Activated T-helper 2 cell treated with anti-CD3 and anti-CD28 coated beads, Interferon-gamma antibody, Interleukin-2, Interleukin-4, amounts not matched to agents 10 μg/mL and 5 μg/mL and 100 μg/mL, durations not matched to agents 14 hours and 24 hours and 36 hours (primary cell): ENCODE measurements around the gene MDM2. TPM values are rescaled to one million over a fixed set of nuclear protein-coding genes. Genes with fewer than 3 reads are reported as not detected.

Experiments used
- DNase-seq: peaks from one replicate; pipeline ENCODE4 v3.0.0; 2021; ENCODE audit warnings: low spot score
- H3K27ac Mint-ChIP-seq: one replicate; pipeline ENCODE4 v1.8.0; 2021; ENCODE audit warnings: mixed read lengths
- H3K27me3 Mint-ChIP-seq: one replicate; pipeline ENCODE4 v1.8.0; 2021; ENCODE audit warnings: low read depth, mixed read lengths
- H3K36me3 Mint-ChIP-seq: one replicate; pipeline ENCODE4 v1.8.0; 2021; ENCODE audit warnings: low read depth, mixed read lengths
- H3K4me1 Mint-ChIP-seq: one replicate; pipeline ENCODE4 v1.8.0; 2021; ENCODE audit warnings: low read depth, mixed read lengths
- H3K4me3 Mint-ChIP-seq: one replicate; pipeline ENCODE4 v1.8.0; 2021; ENCODE audit warnings: low read depth, mild to moderate bottlenecking, moderate library complexity, mixed read lengths
- H3K9me3 Mint-ChIP-seq: one replicate; pipeline ENCODE4 v1.8.0; 2021; ENCODE audit warnings: mixed read lengths
- intact Hi-C: fragments of 100-400 bp; cut with micrococcal nuclease; formaldehyde crosslinking; loops from one replicate; pipeline ENCODE4 v1.15.1; 2023
- total RNA-seq: library from RNA; stranded (reverse); gene quantifications from 2 replicates; pipeline ENCODE4 v1.2.3, GENCODE V29; 2022

MDM2 gene
- total RNA-seq, 1 donor from 2014 or later: 180 TPM

GRCh38 chr12:68886636-68887572 lies 78.9 kb downstream of the MDM2 start:
- no peak overlapping the region for H3K27ac Mint-ChIP-seq

GRCh38 chr12:68887641-68888040 lies 79.7 kb downstream of the MDM2 start:
- Mint-ChIP-seq H3K4me3 (no peak overlapping the region), H3K36me3 (peaks cover 59% of the 10 kb centered on the region), H3K4me1 (peaks cover 57% of the 10 kb centered on the region), H3K9me3 (no peaks in the 10 kb centered on the region), H3K27ac (no peak overlapping the region), H3K27me3 (no peaks in the 10 kb centered on the region)
- intact Hi-C loops: loop anchor here (1.0 to 2.0 kb wide), 4 partner anchors 28 to 71 kb away; partner anchors contain the start of gene CPM
- DNase-seq: no peak

More at GRCh38 chr12:68886636-68887572, 78.9 kb downstream of the MDM2 start:
- Mint-ChIP-seq H3K4me1 (peaks cover 53% of the 10 kb centered on the region), H3K27me3 (no peaks in the 10 kb centered on the region), H3K4me3 (no peak overlapping the region), H3K36me3 (peaks cover 61% of the 10 kb centered on the region), H3K9me3 (peaks cover 4% of the 10 kb centered on the region)
- intact Hi-C loops: no loop called here
- no peak for DNase-seq

DNA sequence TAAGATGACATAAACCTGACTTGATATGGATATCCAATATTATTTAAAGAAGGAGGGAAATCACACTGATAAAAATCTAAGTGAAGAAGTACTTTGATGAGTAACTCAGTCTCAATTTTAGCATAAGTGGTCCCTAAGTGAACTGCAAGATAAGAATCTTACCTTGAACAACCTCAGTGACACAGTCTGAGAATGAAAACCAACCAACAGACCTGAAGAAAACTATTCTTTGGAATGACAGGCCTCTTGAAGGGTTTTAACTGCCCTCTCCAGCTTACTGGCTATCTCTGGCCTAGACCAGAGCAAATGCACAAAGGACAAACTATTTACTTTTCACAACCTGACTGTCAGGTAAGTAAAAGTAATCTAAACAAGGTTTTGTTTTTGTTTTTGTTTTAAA lies 80.3 kb downstream of the MDM2 start:
- Mint-ChIP-seq H3K27ac (peak overlapping the region; percentile 63), H3K27me3 (no peaks in the 10 kb centered on the region), H3K9me3 (no peaks in the 10 kb centered on the region), H3K4me3 (no peak overlapping the region), H3K36me3 (peaks cover 53% of the 10 kb centered on the region), H3K4me1 (peaks cover 54% of the 10 kb centered on the region)
- DNase-seq: no peak
- intact Hi-C loops: loop anchor here (1.0 to 2.0 kb wide), 4 partner anchors 27 to 70 kb away; partner anchors contain the start of gene CPM

GRCh38 chr12:68890701-68891113 lies 82.7 kb downstream of the MDM2 start:
- H3K36me3 Mint-ChIP-seq: peaks cover 47% of the 10 kb centered on the region
- no peak for DNase-seq
- no peak overlapping the region for H3K4me3 Mint-ChIP-seq
- intact Hi-C loops: no loop called here
- H3K9me3 Mint-ChIP-seq: no peaks in the 10 kb centered on the region
- no peak overlapping the region for H3K27ac Mint-ChIP-seq
- H3K4me1 Mint-ChIP-seq: peaks cover 57% of the 10 kb centered on the region
- H3K27me3 Mint-ChIP-seq: no peaks in the 10 kb centered on the region

DNA sequence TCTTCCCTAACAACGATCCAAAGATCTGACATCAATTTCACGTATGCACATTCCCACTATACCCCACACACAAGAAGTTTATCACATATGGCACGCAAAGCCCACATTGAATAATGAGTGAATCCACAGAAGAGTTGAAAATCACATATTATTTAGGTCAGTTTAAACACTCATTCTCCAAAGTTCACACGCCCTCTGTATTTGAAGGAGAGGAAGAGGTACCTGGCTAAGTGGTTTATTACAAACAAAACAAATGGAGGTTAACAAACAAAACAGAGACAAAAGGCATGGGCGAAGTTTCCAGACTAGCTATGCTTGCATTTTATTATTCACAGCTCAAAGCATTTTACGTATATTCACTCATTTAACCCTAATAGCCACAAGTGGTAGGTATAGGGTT lies 83.2 kb downstream of the MDM2 start:
- Mint-ChIP-seq H3K27ac (no peak overlapping the region), H3K27me3 (no peaks in the 10 kb centered on the region), H3K4me3 (no peak overlapping the region), H3K36me3 (peaks cover 49% of the 10 kb centered on the region), H3K9me3 (no peaks in the 10 kb centered on the region), H3K4me1 (peaks cover 59% of the 10 kb centered on the region)
- DNase-seq: no peak
- intact Hi-C loops: no loop called here

- Mint-ChIP-seq H3K27ac (no peak overlapping the region), H3K36me3 (peaks cover 56% of the 10 kb centered on the region), H3K4me3 (no peak overlapping the region), H3K4me1 (peaks cover 50% of the 10 kb centered on the region), H3K27me3 (no peaks in the 10 kb centered on the region), H3K9me3 (no peaks in the 10 kb centered on the region)
- DNase-seq: no peak
- intact Hi-C loops: no loop called here
These were observed 85.2 kb downstream of the MDM2 start for GRCh38 chr12:68893201-68893600.

DNA sequence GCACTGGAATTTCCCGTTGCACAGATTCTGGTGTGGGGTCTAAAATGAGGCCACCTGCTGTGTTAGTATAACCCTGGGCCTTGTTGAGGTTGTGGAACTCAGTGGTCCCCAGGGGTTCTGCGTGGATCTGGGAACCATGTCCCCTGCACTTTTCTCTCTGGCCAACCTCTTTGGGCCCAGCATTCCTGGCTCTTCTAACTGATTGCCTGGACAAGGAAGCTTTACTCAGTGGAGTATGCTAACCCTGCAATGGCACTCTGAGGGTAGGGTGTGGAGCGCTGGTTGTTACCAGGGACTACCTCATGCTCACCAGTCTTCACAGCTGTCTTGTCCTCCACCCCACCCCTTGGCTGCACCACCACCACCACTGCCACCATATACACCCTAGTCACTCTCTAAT lies 85.8 kb downstream of the MDM2 start:
- H3K4me1 Mint-ChIP-seq: peaks cover 45% of the 10 kb centered on the region
- no peaks in the 10 kb centered on the region for H3K9me3 Mint-ChIP-seq
- intact Hi-C loops: no loop called here
- no peak overlapping the region for H3K4me3 Mint-ChIP-seq
- no peaks in the 10 kb centered on the region for H3K27me3 Mint-ChIP-seq
- no peak for DNase-seq
- peaks cover 53% of the 10 kb centered on the region for H3K36me3 Mint-ChIP-seq
- H3K27ac Mint-ChIP-seq: peak overlapping the region; percentile 15

GRCh38 chr12:68894276-68894855 lies 86.4 kb downstream of the MDM2 start:
- Mint-ChIP-seq H3K36me3 (peaks cover 51% of the 10 kb centered on the region), H3K27ac (peak overlapping the region; percentile 15), H3K9me3 (no peaks in the 10 kb centered on the region), H3K4me1 (peaks cover 42% of the 10 kb centered on the region), H3K4me3 (no peak overlapping the region), H3K27me3 (no peaks in the 10 kb centered on the region)
- DNase-seq: no peak
- intact Hi-C loops: no loop called here

DNA sequence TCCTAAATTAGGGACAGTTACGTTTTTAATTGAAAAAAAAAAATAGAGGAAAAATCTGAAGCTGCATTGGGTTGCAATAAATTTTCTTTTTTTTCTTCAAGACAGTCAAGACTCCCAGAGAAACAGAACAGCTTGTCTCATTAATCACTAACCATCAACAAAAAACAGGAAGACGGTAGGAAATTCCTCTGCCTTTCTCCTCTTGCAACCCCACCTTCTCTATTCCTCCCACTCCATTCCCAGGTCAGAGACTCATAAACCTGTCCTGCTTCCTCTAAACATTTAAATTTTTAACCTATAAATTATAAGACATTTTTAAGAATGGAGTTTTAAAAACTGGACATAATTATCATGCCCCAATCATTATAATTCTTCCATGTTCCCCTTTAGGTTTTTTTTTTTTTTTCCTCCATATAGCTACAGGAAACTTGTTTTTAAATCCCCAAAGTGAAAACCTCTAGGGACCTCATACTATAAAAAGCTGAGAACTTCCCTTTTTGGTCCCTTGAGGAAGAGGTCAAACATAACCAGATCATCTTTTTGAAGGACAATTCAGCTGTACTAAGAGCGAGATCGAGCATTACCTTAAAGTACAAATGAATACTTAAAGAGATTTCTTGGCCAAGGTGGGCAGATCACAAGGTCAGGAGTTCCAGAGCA lies 89.0 kb downstream of the MDM2 start:
- intact Hi-C loops: no loop called here
- no peak for DNase-seq
- peaks cover 40% of the 10 kb centered on the region for H3K36me3 Mint-ChIP-seq
- H3K27me3 Mint-ChIP-seq: no peaks in the 10 kb centered on the region
- H3K4me3 Mint-ChIP-seq: no peak overlapping the region
- H3K27ac Mint-ChIP-seq: no peak overlapping the region
- H3K9me3 Mint-ChIP-seq: no peaks in the 10 kb centered on the region
- H3K4me1 Mint-ChIP-seq: peaks cover 21% of the 10 kb centered on the region

DNA sequence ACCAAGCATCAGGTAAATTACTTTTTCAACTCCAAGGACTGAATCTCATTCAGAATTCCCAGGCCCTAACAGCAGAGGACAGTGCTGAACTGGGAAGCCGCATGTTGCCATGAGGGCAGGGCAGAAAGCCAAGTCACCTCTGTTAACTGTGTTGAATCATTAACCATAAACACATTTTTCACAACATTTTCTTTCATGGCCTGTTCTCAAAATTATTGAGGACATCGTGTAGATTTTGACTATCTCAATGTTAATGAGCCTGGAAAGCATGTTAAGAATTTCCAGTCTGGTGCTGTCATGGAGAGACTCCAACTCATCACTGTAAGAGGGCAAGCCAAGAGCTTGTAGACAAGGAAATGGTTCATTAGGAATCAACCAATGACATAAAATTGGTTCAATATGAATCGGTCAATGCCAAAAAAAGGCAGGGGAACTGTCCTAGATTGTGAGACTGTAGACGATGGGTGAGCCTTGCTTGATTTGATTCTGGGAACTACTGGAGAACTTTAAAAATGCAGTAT lies 91.3 kb downstream of the MDM2 start:
- Mint-ChIP-seq H3K9me3 (no peaks in the 10 kb centered on the region), H3K4me1 (peaks cover 20% of the 10 kb centered on the region), H3K27ac (no peak overlapping the region), H3K36me3 (peaks cover 30% of the 10 kb centered on the region), H3K27me3 (no peaks in the 10 kb centered on the region), H3K4me3 (no peak overlapping the region)
- intact Hi-C loops: no loop called here
- DNase-seq: no peak

- Mint-ChIP-seq H3K27ac (no peak overlapping the region), H3K27me3 (no peaks in the 10 kb centered on the region), H3K9me3 (no peaks in the 10 kb centered on the region), H3K4me1 (peaks cover 26% of the 10 kb centered on the region), H3K36me3 (peaks cover 28% of the 10 kb centered on the region), H3K4me3 (no peak overlapping the region)
- intact Hi-C loops: no loop called here
- no peak for DNase-seq
These were observed 92.3 kb downstream of the MDM2 start for GRCh38 chr12:68900241-68900640.
